Fibroblast of skin of abdomen (primary cell): ENCODE results near the gene ZNF724.

Experiments used
- DNase-seq: peaks from one replicate; pipeline ENCODE4 v3.0.0-alpha.2; 2013

Gene ZNF724

GRCh38 chr19:23241419-23241818, 8.8 kb downstream of the ZNF724 start:
- no peak for DNase-seq

GRCh38 chr19:23222998-23223652, 27.1 kb downstream of the ZNF724 start:
- DNase-seq: no peak

- no peak for DNase-seq
Measured at GRCh38 chr19:23203841-23204344, 46.3 kb downstream of the ZNF724 start.

- no peak for DNase-seq
Measured at GRCh38 chr19:23190341-23190740, 59.9 kb downstream of the ZNF724 start.

GRCh38 chr19:23183251-23183650, 66.9 kb downstream of the ZNF724 start:
- DNase-seq: no peak
